RPMI7951 (cell line): ENCODE data around the gene PLCG2. TPM values are rescaled to one million over a fixed set of nuclear protein-coding genes. Genes with fewer than 3 reads are reported as not detected.
A peak's percentile ranks its signal among the peaks of the same experiment; 100 is the strongest.
"Not testable (repeated sequence)": the region's sequence is repeated elsewhere in the genome, so short reads cannot be mapped to it uniquely, and the experiment has no call there.

Experiments used
- DNase-seq: peaks from one replicate; pipeline ENCODE4 v3.0.0-alpha.2; 2012; ENCODE audit warnings: low read depth
- total RNA-seq: library from RNA; depleted of rRNA; stranded (reverse); fragments of >200 nt; shearing (Covaris generic); gene quantifications from 2 replicates; pipeline ENCODE4 v1.2.3, GENCODE V29; 2014

The PLCG2 gene
- total RNA-seq, 1 experiment from 2014 or later, result 0.36 TPM

DNA sequence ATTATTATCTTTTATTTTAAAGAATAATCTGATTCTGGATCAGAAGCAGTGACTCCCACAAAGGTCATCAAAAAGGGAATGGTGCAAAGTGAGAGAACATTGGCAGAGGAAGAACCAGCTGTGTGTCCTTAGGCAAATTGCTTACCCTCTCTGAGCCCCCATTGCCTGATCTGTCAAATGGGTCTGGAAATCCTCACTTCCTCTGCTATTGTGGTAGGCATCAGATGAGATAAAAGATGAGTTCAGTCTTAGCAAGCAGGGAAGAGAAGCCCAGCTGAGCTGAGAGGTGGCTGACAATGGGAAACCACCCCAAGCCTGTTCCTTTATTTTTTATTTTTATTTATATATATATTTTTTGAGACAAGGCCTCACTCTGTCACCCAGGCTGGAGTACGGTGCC lies 24.2 kb upstream of the PLCG2 start:
- no peak for DNase-seq

DNA sequence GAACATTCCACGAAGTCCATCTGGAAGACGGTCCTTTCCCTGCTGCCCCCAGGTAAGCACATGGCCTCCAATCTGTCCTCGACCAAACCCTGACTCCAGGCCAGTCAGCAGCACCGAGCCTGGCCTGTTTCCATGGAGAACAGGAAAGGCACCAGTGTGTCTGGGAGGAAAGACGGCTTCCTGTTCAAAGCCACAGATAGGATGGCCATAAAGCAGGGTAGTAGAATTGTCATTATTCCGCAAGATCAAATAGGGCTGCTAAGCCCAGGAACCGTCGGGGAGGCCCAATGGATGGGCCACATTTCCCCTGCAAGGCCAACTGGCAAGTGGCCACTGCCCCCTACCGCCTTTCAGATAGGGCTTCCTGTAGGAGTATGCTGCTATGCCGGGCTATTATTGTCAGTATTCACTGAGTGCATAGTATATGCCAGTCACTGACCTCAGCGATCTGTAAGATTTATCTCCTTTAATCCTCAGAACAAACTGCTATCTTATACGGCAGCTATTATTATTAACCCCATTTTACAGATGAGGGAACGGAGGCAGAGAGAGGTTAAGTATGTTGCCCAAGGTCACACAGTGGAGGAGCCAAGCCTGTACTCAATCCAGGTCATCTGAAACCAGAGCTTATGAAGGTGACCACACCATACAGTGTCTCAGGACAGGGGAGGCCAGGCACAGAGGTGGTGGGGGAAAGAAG lies 23.0 kb upstream of the PLCG2 start:
- DNase-seq, result no peak

DNA sequence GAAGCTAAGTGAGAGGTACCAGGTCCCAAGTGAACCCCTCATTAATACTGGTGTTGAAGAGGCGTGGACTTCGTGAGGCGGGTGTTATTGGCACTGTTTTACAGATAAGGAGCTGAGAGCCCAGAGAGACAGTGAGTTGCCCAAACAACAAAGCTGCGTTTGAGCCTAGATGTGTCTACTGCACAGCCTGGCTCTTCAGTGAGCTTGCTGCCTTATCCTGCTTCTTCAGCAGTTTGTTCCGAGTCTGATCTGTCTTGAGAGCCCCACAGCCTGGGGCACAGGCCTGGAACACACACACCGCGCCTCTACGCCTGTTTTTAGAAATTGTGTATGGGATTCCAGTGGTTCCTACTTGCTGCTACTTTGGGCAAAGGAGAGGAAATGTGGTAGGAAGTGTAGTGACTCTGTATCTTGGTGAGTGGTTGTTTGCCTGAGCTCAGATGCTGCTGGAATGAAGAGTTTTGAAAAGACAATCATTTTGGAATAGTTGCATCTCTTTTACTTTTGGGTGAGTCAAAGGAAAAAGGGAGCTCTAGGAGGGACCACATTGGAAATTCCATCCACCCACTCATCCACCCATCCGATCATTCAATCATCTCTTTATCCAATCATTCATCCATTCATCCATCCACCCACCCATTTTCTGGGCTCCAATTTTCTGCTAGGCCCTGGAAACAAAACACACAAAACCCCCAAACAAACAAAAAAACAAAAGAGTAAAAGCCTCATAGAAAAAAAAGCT lies 22.3 kb upstream of the PLCG2 start:
- DNase-seq, result no peak

DNA sequence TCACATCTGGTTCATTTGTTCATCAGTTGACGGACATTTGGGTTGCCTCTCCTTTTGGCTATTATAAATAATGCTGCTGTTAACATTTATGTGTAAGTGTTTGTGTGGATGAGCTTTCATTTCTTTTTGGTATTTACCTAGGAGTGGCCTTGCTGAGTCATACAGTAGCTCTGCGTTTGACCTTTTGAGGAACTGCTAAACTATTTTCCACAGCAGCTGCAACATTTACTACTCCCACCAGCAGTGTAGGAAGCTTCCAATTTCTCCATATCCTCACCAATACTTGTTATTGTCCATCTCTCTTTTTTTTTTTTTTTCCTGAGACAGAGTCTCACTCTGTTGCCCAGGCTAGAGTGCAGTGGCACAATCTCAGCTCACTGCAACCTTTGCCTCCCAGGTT lies 20.7 kb upstream of the PLCG2 start:
- no peak for DNase-seq

DNA sequence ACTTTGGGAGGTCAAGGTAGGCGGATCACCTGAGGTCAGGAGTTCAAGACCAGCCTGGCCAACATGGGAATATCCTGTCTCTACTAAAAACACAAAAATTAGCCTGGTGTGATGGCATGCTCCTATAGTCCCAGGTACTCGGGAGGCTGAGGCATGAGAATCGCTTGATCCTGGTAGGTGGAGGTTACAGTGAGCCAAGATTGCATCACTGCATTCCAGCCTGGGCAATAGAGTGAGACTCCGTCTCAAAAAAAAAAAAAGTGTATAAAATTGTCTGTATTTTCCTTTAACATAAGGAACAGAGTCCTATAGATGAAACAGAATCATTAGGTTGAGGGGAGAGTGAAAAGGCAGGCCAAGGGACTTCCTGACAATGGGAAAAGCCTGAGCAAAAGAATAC lies 16.8 kb upstream of the PLCG2 start:
- DNase-seq, result not testable (repeated sequence)

DNA sequence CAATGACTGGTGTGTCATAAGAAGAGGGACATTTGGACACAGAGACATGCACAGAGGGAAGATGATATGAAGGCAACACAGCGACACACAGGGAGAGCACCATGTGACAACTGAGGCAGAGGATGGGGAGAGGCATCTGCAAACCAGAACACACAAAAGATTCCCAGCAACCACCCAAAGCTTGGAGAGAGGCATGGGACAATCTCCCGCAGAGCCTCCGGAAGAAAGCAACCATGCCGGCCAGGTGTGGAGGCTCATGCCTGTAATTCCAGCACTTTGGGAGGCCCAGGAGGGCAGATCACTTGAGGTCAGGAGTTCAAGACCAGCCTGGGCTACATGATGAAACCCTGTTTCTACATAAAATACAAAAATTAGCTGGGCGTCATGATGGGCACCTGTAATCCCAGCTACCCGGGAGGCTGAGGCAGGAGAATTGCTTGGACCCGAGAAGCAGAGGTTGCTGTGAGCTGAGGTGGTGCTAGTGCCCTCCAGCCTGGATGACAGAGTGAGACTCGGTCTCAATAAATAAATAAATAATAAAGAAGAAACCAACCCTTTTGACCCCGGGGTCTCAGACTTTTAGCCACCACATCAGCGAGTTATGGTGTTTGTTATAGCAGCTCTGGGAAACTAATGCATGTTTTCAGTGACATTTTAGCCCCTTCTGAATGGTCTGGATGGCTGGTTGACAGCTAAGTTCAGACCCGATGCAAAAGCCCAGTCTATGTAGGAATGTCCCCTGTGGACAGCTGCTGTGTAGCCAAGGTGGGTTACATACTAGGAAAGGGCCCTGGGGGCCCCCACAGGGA lies 13.8 kb upstream of the PLCG2 start:
- DNase-seq, result no peak

DNA sequence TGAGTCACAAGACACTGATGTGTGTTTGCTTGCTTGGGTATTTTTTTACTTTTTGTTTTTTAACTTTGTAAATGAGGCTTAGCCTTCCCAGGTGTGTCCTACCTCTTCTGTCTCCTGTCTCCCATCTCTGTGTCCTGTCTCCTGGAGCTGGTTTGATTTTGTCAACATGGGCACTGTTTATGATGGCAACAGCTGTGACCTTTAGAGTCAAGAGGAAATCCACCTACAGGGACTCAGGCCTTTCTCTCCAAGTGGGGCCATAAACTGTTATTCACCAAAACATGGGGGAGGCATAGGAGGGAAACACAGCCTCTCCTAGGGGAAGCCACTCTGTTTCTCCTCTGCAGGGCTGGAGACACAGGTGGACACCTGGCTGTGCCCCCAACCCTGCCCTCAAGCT lies 13.1 kb upstream of the PLCG2 start:
- DNase-seq, result no peak

DNA sequence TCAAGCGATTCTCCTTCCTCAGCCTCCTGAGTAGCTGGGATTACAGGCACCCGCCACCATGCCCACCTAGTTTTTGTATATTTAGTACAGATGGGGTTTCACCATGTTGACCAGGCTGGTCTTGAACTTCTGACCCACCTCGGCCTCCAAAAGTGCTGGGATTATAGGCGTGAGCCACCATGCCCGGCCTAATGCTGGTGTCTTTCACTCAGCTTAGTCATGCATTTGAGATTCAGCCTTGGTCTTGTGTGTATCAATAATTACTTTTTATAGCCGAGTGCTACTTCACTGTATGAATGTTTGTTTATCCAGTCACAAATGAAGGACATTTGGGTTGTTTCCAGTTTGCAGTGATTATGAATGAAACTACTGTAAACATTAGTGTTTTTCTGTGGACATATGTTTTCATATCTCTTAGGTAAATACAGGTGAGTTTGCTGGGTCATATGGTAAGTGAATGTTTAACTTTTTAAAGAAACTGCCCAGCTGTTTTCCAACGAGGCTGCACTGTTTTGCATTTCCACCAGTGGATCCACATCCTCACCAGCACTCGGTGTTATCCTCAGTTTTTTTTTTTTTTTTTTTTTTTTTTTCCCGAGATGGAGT lies 11.0 kb upstream of the PLCG2 start:
- no peak for DNase-seq

DNA sequence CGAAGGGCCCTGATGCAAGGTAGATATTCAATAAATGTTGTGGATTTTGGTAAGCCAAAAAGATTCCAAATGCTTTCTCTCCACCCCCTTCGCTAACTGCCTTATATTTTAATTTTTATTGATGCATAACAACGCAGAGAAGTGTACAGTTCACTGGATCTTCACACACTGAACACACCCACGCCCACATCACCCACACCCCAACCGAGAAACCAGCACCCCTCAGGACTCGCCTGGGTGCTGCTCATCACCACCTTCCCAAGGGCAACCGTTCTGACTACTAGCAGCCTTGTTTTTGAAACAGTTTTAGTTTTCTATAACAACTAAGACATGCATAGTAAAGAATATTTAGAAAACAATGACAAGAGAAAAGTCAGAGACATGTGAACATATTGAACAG lies 9.1 kb upstream of the PLCG2 start:
- no peak for DNase-seq

DNA sequence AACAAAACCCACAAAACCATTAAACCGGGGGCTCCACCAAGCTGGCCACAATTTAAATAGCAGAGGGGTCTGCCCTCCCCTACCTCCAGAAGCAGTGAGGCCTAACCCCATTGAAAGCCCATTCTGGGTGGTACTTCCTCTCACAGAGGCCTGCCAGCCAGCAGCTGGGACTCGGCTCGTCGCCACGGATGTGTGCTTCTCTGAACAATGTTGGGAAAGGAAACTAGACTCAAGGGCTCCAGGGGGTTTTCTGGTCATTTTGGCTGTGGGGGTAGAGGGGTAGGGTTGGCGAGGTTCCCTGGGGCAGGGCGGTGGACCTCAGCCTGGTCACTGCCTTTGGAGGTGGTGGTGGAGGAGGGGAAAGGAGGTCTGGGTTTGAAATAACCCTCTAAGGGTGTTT lies 4.7 kb upstream of the PLCG2 start:
- DNase-seq, result no peak

DNA sequence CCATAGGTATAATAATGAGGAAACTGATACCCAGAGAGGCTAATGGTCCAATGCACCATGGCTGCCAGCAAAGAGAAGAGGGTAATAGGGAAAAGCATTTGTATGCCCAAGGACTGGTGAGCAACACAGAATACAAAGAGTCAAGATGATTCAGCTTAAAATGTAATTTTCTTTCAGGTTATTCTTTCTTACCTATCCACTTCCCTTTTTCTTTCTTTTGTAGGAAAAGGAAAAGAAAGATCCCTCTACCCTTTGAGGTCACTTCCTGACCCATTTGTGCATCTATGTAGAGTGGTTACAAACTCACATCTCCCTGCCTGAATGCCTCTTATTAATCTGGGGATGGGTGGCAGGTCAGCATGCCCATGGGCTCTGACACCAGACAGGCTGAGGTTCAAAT lies 3.5 kb upstream of the PLCG2 start:
- no peak for DNase-seq

DNA sequence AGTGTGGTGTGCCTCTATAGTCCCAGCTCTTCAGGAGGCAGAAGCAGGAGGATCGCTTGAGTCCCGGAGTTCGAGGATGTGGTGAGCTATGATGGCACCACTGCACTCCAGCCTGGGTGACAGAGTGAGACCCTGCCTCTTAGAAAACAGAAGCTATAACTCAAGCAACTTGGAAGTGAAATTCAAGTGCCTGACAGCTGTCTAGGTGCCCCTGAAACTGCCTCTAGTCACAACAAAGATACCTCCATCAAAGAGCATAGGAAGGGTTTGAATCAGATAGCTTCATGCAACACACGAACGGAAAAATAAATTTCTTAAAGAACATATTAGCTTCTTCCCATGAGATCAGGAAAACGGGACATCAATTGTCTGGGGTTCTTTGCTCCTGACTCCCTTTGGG lies 860 bp upstream of the PLCG2 start:
- no peak for DNase-seq

DNA sequence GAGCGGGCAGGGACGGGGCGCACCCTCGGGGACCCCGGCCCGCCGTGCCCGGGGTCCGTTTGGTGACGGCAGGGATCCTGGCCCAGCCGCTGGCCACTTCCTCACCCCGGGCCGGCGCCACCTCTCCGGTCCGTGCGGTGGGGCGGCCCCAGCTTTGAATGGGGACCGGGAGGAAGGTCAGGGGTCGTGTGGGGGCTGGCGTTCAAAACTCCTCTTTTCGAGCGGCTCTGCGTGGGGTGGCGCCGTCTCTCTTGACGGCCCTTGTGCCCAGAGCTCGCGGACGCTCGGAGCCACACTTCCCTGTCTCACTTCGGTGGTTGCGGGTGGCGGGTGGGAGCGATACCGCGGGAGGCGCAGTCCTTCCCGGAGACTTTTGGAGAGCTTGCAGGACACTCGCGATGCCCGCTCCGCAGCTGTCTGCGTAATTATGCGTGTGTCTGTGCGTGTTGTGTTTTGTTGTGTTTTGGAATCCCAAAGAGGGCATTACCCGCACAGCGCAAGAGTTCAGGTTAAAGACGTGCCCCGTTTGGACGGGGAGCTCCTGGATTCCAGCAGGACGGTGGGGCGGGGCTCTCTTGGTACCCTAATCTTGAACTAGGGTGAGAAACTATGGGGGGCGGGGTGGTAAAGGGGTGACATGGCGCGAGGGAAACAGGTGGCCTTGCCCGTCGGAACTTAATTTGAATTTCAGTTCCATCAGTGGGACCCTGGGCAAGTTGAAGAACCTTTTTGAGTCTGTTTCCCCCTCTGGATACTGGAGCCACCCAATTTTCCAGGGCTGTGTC lies 637 bp downstream of the PLCG2 start:
- DNase-seq, result no peak

DNA sequence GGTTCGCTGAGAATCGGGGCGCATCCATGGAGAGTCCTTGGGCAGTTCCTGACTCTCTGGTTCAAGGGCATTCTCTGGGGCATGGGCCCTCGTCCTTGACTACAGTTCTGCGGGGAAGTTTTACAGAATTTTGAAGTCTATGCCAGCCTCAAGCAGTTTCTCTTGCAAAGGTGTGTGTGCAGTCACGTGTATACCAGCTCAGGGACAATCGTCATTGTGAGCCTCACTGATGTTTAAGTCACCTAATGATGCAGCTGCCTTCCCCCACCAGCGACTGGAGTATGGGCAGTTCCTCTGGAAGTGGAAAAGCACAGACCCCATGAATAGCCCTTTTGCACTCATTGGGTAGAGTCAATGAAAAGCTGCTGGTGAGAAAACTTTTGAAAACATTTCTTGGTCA lies 1.3 kb downstream of the PLCG2 start:
- DNase-seq, result no peak

DNA sequence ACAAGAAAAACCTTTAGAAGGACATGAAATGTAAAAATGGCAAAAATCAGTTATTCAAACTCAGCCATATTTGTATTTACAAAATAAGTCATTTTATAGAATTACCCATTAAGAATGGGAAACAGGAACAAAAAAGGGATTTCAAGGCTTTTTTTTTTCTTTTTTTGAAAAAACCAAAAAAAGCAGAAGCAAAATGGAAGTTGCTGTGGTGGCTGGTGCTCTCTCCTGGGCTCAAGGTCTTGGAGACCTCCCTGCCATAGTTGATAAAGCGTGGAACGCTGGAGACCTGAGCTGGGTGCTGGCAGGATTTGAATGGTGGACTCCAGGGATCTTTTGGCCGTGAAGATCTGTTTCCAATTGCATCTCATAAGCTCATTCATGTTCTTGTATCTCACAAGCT lies 3.1 kb downstream of the PLCG2 start:
- DNase-seq, result no peak

DNA sequence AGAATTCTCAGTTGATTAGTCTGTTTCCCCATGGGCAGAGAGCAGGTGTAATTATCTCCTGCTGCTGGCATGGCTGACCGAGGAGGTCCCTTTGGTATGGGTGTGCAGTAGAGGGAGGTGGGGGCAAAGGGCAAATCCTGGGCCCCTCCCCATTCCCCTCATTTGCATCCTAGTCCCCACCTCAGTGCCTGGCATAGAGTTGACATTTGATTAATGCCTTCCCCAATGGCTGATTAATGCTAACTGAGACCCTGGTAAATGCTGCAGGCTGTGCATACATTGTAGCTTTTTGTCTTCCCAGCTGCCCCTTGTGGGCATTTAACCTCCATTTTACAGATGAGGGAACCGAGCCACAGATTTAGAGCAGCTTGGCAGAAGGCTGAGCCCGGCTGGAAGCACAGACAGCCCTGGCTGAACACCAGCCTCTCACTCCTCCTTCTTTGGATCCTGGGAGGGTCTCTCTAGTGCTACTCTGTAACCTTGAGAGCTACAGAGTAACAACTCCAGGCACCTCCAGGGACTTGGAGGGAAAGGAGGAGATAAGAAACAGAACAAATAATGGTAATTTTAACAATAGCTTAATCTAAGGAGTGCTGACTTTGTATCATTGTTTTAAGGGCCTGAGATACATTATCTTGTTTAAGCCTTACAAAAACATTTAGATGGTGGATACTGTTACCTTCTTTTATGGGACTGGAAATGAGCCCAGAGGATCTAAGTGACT lies 5.1 kb downstream of the PLCG2 start:
- DNase-seq, result no peak

DNA sequence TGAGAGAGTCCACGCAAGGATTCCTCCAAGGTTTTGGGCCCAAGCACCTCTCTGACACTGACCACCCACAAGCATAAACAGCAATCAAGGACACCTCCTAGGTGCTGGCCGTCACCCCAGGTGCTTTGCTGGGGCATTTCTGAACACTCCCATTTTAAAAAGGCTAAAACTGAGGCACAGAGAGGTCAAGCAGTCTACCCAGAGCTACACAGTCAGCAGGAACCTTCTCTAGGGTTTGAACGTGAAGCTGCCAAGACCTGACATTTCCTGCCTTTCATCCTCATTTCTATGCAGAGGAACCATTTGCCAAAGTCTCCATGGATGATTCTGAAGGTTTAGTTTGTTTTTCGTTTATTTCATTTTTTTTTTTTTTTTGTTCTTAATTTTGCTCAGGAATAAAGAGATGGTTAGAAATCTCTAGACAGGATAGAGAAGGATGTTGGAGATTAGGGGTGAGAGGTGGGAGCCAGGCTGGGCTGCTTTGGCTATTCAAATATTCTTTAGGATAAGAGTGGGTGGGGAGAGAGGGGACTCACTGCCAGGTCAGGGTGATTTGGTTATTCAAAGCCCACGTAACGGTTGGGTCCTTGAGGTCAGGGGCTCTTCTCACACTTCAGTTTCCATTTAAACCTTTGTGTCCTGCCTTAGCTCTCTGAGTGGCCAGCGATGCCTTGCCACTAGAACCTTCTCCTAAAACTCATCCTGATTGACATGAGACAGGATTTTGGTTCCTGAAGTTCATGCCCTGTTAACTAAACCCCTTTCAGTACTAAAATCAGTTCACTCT lies 6.2 kb downstream of the PLCG2 start:
- DNase-seq, result no peak

DNA sequence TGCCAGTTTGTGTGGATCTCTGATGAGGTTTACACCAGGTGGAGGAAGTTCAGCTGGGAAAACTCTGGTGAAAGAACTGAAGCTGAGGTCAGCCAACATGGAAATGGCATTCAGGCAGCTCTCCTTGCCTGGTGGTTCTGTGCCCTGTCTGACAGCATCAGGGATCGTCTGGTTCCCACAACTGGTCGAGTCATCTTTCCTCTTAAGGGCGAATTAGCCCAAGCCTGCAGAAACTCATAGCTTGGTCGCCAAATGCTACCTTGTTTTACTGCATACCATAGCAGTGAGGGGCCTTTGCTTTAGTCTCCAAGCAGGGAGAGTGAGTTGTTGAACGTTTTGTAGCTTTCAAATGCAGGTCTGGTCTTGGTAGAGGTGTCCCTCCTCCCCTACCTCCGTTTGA lies 7.2 kb downstream of the PLCG2 start:
- DNase-seq, result peak; percentile 9

DNA sequence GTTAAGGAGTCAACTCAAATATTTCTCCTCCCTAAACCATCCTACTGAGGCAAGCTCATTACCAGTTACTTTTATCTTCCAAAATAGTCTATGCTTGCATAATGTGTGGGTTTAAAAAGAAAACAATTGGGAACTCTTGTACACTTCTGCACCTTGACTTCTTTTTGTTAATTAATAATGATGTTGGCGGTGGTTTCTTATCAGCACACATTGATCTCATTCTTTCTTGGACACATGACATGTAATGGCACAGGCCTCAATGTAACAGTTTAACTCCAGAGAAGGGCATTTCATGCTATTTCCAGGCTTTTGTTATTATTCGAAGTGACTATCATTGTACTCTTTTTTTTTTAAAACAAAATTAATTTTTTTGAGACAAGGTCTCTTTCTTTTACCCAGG lies 7.8 kb downstream of the PLCG2 start:
- no peak for DNase-seq

DNA sequence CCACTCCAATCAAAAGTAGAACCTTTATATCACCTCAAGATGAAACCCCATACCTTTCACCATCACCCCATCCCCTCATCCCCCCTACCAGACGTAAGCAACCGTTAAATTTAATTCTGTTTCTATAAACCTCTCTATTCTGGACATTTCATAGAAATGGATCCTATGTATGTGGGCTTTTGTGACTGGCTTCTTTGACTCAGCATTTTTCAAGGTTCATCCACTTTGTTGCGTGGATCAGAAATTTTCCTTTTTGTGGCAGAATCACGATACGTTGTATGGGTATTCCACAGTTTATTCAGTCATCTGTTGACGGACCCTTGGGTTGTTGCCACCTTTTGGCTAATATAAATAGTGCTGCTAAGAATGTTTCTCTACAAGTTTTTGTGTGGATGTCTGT lies 8.6 kb downstream of the PLCG2 start:
- no peak for DNase-seq
